OCI-LY3 (cell line): ENCODE results near the gene R3HDM2.

Experiments used
- H2AFZ ChIP-seq: fragments of 200-600, 300-600 bp; shearing (Covaris generic); 2 replicates; pipeline ENCODE4 v1.6.0; 2014; ENCODE audit warnings: antibody characterized with exemption, low read depth, low read length
- H3K27ac ChIP-seq: fragments of 200-600, 300-600 bp; sonication (generic); 2 replicates; pipeline ENCODE4 v1.5.1; 2014; ENCODE audit warnings: mild to moderate bottlenecking, low read length, moderate library complexity, mixed read lengths
- H3K27me3 ChIP-seq: fragments of 200-600, 300-600 bp; sonication (generic); 2 replicates; pipeline ENCODE4 v1.6.1; 2014; ENCODE audit warnings: low read depth, low read length, mixed read lengths
- H3K36me3 ChIP-seq: fragments of 200-600, 300-600 bp; sonication (generic); replicated peaks from 2 replicates; pipeline ENCODE3; 2014; ENCODE audit warnings: low read depth, low read length, mixed read lengths
- H3K4me1 ChIP-seq: fragments of 300-600, 200-600 bp; sonication (generic); 2 replicates; pipeline ENCODE4 v1.6.1; 2014; ENCODE audit warnings: low read length, mixed read lengths
- H3K4me2 ChIP-seq: fragments of 200-600, 300-600 bp; sonication (generic); 2 replicates; pipeline ENCODE4 v1.6.1; 2014; ENCODE audit warnings: low read length, mixed read lengths
- H3K4me3 ChIP-seq: fragments of 300-600, 200-600 bp; sonication (generic); 2 replicates; pipeline ENCODE4 v1.5.1; 2014; ENCODE audit warnings: antibody characterized with exemption, mild to moderate bottlenecking, low read length, moderate library complexity
- H3K79me2 ChIP-seq: fragments of 300-600, 200-600 bp; shearing (Covaris generic); 2 replicates; pipeline ENCODE4 v1.6.1; 2014; ENCODE audit warnings: mild to moderate bottlenecking, low read length, mixed read lengths
- H3K9ac ChIP-seq: fragments of 300-600, 200-600 bp; shearing (Covaris generic); 2 replicates; pipeline ENCODE4 v1.6.0; 2014; ENCODE audit warnings: mild to moderate bottlenecking, low read length, moderate library complexity
- H3K9me3 ChIP-seq: fragments of 200-600, 300-600 bp; shearing (Covaris generic); 2 replicates; pipeline ENCODE4 v1.6.1; 2014; ENCODE audit warnings: low read length, mixed read lengths; ENCODE audit not compliant: insufficient read depth
- H4K20me1 ChIP-seq: fragments of 200-600, 300-600 bp; sonication (generic); 2 replicates; pipeline ENCODE4 v1.6.1; 2016; ENCODE audit warnings: low read length, mixed read lengths; ENCODE audit not compliant: insufficient read depth
- CTCF ChIP-seq: fragments of 200-600, 300-600 bp; sonication (generic); IDR thresholded peaks from 2 replicates; pipeline ENCODE4 v1.5.1; 2014; ENCODE audit warnings: antibody characterized with exemption, low read length, low read depth
- EZH2phosphoT487 ChIP-seq: fragments of 200-600 bp; shearing (Covaris generic); IDR thresholded peaks from 2 replicates; pipeline ENCODE4 v1.6.1; 2018; ENCODE audit warnings: antibody characterized with exemption, mixed run types, low read depth

R3HDM2 gene

GRCh38 chr12:57454213-57454565, 23.3 kb upstream of the R3HDM2 start:
- H3K4me3 ChIP-seq, result no peak overlapping the region
- no peak overlapping the region for H3K9ac ChIP-seq
- H3K4me1 ChIP-seq, result peaks cover 33% of the 10 kb centered on the region
- no peaks in the 10 kb centered on the region for H3K27me3 ChIP-seq
- no peak overlapping the region for H3K4me2 ChIP-seq
- no peaks in the 10 kb centered on the region for H3K36me3 ChIP-seq
- no peaks in the 10 kb centered on the region for H3K79me2 ChIP-seq
- TF ChIP-seq CTCF (no peak), EZH2phosphoT487 (no peak)
- no peak overlapping the region for H3K27ac ChIP-seq
- no peaks in the 10 kb centered on the region for H4K20me1 ChIP-seq
- no peak overlapping the region for H2AFZ ChIP-seq
- H3K9me3 ChIP-seq, result no peaks in the 10 kb centered on the region

DNA sequence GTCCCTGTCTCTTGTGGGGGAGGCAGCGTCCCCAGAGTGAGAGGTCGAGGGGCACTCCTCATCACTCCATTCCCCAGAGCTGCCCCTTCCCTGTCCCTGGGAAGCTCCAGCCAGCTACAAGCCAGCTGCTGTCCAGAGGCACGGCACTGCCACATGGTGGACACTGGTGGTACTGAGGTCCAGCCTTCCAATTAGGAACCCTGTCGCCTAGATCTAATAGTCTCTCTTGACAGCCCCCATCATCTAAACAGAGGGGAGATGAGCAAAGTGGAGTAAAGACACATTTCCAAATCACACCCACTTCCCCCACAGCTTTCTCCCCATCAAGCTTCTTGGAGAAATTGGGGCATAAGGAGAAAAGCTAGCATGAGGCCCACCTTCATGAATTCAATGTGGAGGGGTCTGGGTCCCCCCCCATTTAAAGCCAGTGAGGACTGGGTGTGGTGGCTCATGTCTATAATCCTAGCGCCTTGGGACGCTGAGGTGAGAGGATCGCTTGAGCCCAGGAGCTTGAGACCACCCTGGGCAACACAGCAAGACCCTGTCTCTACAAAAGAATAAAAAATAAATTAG, 22.2 kb upstream of the R3HDM2 start:
- Histone ChIP-seq H3K9me3 (no peaks in the 10 kb centered on the region), H3K27ac (no peak overlapping the region), H3K9ac (no peak overlapping the region), H3K4me1 (peaks cover 26% of the 10 kb centered on the region), H3K27me3 (no peaks in the 10 kb centered on the region), H3K79me2 (no peaks in the 10 kb centered on the region), H4K20me1 (no peaks in the 10 kb centered on the region), H3K36me3 (no peaks in the 10 kb centered on the region), H3K4me2 (peak overlapping the region; percentile 17; the same call in 1 of the 2 replicates), H2AFZ (no peak overlapping the region), H3K4me3 (no peak overlapping the region)
- TF ChIP-seq EZH2phosphoT487 (no peak), CTCF (peak; percentile 78)

DNA sequence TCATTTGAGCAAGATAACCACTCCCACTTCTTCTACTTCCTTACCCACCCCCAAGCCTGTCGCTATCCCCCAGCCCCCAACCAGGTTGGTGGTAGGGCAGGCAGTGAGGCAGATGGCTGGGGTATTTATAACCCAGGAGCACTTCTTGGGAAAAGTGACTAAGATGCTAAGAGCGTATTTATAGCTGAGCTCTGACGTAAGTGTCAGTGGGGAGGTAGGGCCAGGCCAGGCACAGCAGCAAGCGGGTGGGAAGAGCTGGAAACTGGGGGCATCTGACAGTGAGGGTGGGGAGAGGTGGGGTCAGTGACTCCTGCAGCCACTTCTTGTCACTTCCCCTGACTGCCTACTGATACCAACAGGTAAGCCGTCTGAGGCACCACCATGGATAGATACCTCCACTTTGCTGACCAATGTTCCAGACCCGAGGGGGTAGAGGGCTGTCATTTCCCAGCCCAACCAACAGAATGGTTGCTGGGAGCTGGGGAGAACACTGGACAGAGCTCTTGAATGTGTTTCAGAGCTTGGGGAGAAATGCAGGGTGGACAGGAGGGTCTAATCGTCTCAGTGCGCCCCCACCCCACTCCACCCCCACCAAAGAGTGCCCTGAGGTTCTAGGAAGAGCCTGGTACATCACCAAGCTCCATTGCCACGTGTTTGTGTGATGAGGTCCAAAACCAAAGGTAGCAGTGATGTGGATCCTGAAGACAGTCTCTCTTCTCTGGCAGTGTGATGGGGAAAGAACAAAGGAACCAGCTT, 21.5 kb upstream of the R3HDM2 start:
- Histone ChIP-seq H2AFZ (no peak overlapping the region), H3K27me3 (no peaks in the 10 kb centered on the region), H3K4me2 (peak overlapping the region; percentile 17), H3K79me2 (no peaks in the 10 kb centered on the region), H3K27ac (no peak overlapping the region), H3K9me3 (no peaks in the 10 kb centered on the region), H3K4me1 (peaks cover 26% of the 10 kb centered on the region), H3K9ac (no peak overlapping the region), H3K4me3 (no peak overlapping the region), H3K36me3 (no peaks in the 10 kb centered on the region), H4K20me1 (no peaks in the 10 kb centered on the region)
- no peak for TF ChIP-seq EZH2phosphoT487
- no peak for TF ChIP-seq CTCF

GRCh38 chr12:57451233-57451778, 20.5 kb upstream of the R3HDM2 start:
- Histone ChIP-seq H3K9me3 (no peaks in the 10 kb centered on the region), H3K27ac (no peak overlapping the region), H2AFZ (no peak overlapping the region), H3K9ac (no peak overlapping the region), H4K20me1 (no peaks in the 10 kb centered on the region), H3K4me3 (no peak overlapping the region), H3K79me2 (no peaks in the 10 kb centered on the region), H3K4me2 (no peak overlapping the region), H3K27me3 (no peaks in the 10 kb centered on the region), H3K36me3 (no peaks in the 10 kb centered on the region), H3K4me1 (peaks cover 26% of the 10 kb centered on the region)
- TF ChIP-seq CTCF (no peak), EZH2phosphoT487 (no peak)
